HFF-Myc (cell line): ENCODE measurements around the gene NFATC2.
A peak's percentile ranks its signal among the peaks of the same experiment; 100 is the strongest.

Experiments
- DNase-seq: peaks from one replicate; pipeline ENCODE4 v3.0.0-alpha.2; 2011; ENCODE audit warnings: low read depth; ENCODE audit errors: extremely low read depth
- H3K4me3 ChIP-seq: replicated peaks from 2 replicates; pipeline ENCODE4 v1.5.1; 2011; ENCODE audit warnings: low read depth, mild to moderate bottlenecking, control low read depth, low read length
- CTCF ChIP-seq: IDR thresholded peaks from 2 replicates; pipeline ENCODE4 v1.5.1; 2012; ENCODE audit warnings: mild to moderate bottlenecking, low read depth, low read length, control low read depth; ENCODE audit errors: missing control alignments

The NFATC2 gene

GRCh38 chr20:51382111-51382985 is 160.2 kb downstream of the NFATC2 start:
- DNase-seq: no peak
- no peak for TF ChIP-seq CTCF
- no peak overlapping the region for H3K4me3 ChIP-seq

- no peak overlapping the region for H3K4me3 ChIP-seq
- TF ChIP-seq CTCF: no peak
- no peak for DNase-seq
These were observed 161.0 kb downstream of the NFATC2 start for GRCh38 chr20:51381557-51381956.

GRCh38 chr20:51380401-51381385 is 161.8 kb downstream of the NFATC2 start:
- no peak overlapping the region for H3K4me3 ChIP-seq
- DNase-seq: no peak
- TF ChIP-seq CTCF: no peak

- DNase-seq: peak; percentile 29
- no peak overlapping the region for H3K4me3 ChIP-seq
- TF ChIP-seq CTCF: no peak
These were observed 162.7 kb downstream of the NFATC2 start for GRCh38 chr20:51379601-51380341.

- no peak for TF ChIP-seq CTCF
- no peak overlapping the region for H3K4me3 ChIP-seq
- DNase-seq: no peak
These were observed 164.2 kb downstream of the NFATC2 start for GRCh38 chr20:51378171-51378928.

GRCh38 chr20:51377132-51377531 is 165.4 kb downstream of the NFATC2 start:
- TF ChIP-seq CTCF: no peak
- no peak for DNase-seq
- H3K4me3 ChIP-seq: no peak overlapping the region
